HG02678 (cell line): Measurements from ENCODE around the gene PARVG.

Source experiments
- ATAC-seq: cut with Tn5 transposase; IDR thresholded peaks from one replicate; pipeline ENCODE4 v1.9.1; 2021; ENCODE audit warnings: mild to moderate bottlenecking, moderate library complexity; ENCODE audit not compliant: unreplicated experiment

The PARVG gene

GRCh38 chr22:44193535-44193891 is 12.8 kb downstream of the PARVG start:
- no peak for ATAC-seq

GRCh38 chr22:44194569-44194968 is 13.8 kb downstream of the PARVG start:
- ATAC-seq: no peak

- no peak for ATAC-seq
These were observed 14.6 kb downstream of the PARVG start for GRCh38 chr22:44195189-44195871.

GRCh38 chr22:44196241-44196640 is 15.5 kb downstream of the PARVG start:
- no peak for ATAC-seq

- ATAC-seq: no peak
These were observed 16.0 kb downstream of the PARVG start for GRCh38 chr22:44196731-44197131.

- ATAC-seq: no peak
These were observed 16.5 kb downstream of the PARVG start for GRCh38 chr22:44197271-44197670.

GRCh38 chr22:44199164-44199563 is 18.4 kb downstream of the PARVG start:
- ATAC-seq: no peak

- no peak for ATAC-seq
These were observed 19.1 kb downstream of the PARVG start for GRCh38 chr22:44199866-44200265.

GRCh38 chr22:44200451-44200850 is 19.7 kb downstream of the PARVG start:
- ATAC-seq: no peak

GRCh38 chr22:44200855-44201550 is 20.3 kb downstream of the PARVG start:
- ATAC-seq: no peak

GRCh38 chr22:44201665-44202064 is 20.9 kb downstream of the PARVG start:
- ATAC-seq: no peak

- no peak for ATAC-seq
These were observed 21.6 kb downstream of the PARVG start for GRCh38 chr22:44202261-44202789.

GRCh38 chr22:44203203-44203602 is 22.5 kb downstream of the PARVG start:
- no peak for ATAC-seq

GRCh38 chr22:44204739-44205515 is 24.2 kb downstream of the PARVG start:
- no peak for ATAC-seq

- no peak for ATAC-seq
These were observed 25.0 kb downstream of the PARVG start for GRCh38 chr22:44205516-44206329.

GRCh38 chr22:44206330-44206645 is 25.6 kb downstream of the PARVG start:
- ATAC-seq: no peak

- no peak for ATAC-seq
These were observed 26.0 kb downstream of the PARVG start for GRCh38 chr22:44206696-44207095.

- no peak for ATAC-seq
These were observed 26.7 kb downstream of the PARVG start for GRCh38 chr22:44207173-44207980.

- ATAC-seq: no peak
These were observed 27.2 kb downstream of the PARVG start for GRCh38 chr22:44207981-44208317.

- no peak for ATAC-seq
These were observed 28.6 kb downstream of the PARVG start for GRCh38 chr22:44209343-44209742.
